Measurements from ENCODE around the gene HAUS3.

GRCh38 chr4:2193326-2193725, 48.6 kb downstream of the HAUS3 start:
- TF ChIP-seq EZH2 (IDR thresholded peaks at IDR 0.05) (no peak), POLR2AphosphoS5 (IDR thresholded peaks at IDR 0.05; ENCODE audit: borderline replicate concordance, low read depth, low read length) (no peak), FOXP2 (optimal IDR thresholded peaks at IDR 0.05; ENCODE audit: control extremely low read depth, extremely low read length, insufficient read depth) (no peak)

Data from SK-N-MC (cell line).